ENCODE results near the gene MYOM3.
A peak's percentile ranks its signal among the peaks of the same experiment; 100 is the strongest.

Gene MYOM3

DNA sequence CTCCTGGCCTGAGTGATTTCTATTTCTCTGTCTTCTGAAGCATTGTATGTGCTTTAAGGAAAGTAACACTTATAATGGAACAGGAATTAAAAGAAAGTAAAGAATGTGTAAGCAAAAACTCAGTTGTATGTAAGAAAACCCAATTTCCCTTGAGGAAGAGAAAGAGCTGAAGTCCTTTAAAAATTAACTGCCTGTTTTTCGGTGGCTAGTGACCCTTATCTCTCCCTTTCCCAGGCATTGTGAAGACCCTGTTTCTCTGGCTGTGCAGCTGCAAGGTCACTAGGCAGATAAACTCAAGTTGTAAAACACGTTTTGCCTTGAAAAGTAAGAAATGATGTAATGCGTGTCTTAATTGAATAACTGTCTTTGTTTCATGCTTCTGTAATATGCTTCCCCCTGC, 8.5 kb downstream of the MYOM3 start:
- no peak overlapping the region for H3K4me3 ChIP-seq
- peak overlapping the region; percentile 3 to 8 for H3K27ac ChIP-seq
- no peak for TF ChIP-seq CTCF (IDR thresholded peaks at IDR 0.05)
- DNase-seq (ENCODE audit: low spot score), result no peak

DNA sequence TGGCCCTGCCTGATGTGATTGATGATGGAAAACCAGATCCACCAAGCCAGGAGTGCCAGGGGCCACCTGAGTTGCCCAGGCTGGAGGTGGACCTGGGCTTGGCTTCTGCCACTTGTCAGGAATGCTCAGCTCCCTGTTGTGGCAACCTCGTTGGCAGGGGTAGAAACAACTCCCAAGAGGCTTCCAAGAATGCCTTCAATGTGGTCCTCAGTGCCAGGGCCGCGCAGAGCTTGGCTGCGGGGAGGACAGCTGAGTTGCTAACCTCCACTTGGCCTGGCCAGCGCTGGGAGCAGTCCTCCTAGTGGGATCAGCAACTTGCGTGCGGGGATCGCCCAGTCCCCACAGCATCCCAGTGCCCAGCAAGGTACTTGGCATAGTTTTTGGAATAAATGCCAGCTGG, 9.0 kb downstream of the MYOM3 start:
- no peak overlapping the region for H3K4me3 ChIP-seq
- peak overlapping the region; percentile 3 to 8 for H3K27ac ChIP-seq
- peak; percentile 87 for DNase-seq (ENCODE audit: low spot score)
- TF ChIP-seq CTCF (IDR thresholded peaks at IDR 0.05), result no peak

GRCh38 chr1:24101796-24102586, 9.9 kb downstream of the MYOM3 start:
- Histone ChIP-seq H3K27ac (peak overlapping the region in 1 of 2 donors; percentile 8), H3K4me3 (no peak overlapping the region)
- TF ChIP-seq CTCF (IDR thresholded peaks at IDR 0.05), result no peak
- no peak for DNase-seq (ENCODE audit: low spot score)

DNA sequence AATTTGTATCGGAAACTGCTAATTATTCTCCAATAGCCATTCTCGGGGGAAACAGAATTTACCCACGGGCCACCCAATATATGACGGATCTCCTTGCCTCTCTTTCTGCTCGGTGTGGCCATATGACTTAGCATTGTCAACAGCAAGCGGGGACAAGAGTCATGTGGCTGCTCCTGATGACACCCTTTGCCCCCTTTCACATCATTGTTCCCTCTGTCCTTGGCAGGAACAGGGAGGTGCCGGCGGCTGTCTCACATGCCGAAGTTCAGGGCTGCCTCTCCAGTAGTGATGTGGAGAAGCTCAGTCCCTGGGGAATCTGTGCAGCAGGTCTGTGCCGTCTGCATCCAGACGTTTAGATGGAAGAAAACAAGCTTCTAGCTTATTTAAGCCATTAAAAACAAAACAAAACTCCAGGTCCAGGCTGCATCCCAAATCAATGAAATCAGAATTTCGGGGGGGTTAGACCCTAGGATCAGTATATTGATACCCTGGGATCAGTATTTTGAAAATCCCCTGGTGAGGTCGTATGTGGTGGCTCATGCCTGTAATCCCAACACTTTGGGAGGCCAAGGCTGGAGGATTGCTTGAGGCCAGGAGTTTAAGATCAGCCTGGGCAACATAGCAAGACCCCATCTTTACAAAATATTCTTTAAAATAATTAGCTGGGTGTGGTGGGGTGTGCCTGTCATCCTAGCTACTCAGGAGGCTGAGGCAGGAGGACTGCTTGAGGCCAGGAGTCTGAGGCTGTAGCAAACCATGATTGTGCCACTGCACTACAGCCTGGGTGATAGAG, 10.8 kb downstream of the MYOM3 start:
- DNase-seq (ENCODE audit: low spot score), result no peak
- no peak overlapping the region for H3K4me3 ChIP-seq
- TF ChIP-seq CTCF (IDR thresholded peaks at IDR 0.05), result no peak
- no peak overlapping the region for H3K27ac ChIP-seq

GRCh38 chr1:24098943-24099638, 12.8 kb downstream of the MYOM3 start:
- Histone ChIP-seq H3K4me3 (no peak overlapping the region), H3K27ac (no peak overlapping the region)
- TF ChIP-seq CTCF (IDR thresholded peaks at IDR 0.05), result no peak
- DNase-seq (ENCODE audit: low spot score), result no peak

DNA sequence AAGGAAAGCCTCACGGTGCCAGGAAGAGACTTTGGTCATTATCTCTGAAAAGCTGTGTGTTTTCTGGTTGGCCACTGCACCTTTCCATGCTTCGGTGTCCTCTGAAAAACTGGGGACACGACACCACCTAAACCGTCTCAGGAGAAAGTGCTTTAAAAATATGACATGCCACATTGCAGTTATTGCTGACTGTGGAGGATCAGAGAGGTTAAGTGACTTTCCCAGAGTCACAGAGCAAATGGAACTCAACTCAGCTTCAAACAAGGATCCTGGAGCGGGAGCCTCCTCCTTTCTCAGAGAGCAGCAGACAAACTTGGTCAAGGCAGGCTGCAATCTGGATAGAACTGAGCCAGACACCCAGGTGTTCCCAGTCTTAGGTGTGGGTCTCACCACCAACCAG, 13.8 kb downstream of the MYOM3 start:
- TF ChIP-seq CTCF (IDR thresholded peaks at IDR 0.05), result no peak
- H3K27ac ChIP-seq, result no peak overlapping the region
- no peak for DNase-seq (ENCODE audit: low spot score)
- no peak overlapping the region for H3K4me3 ChIP-seq
